PC-9 (cell line): ENCODE data around the gene RAP1B. TPM values are rescaled to one million over a fixed set of nuclear protein-coding genes. Genes with fewer than 3 reads are reported as not detected.

Experiments used
- BruUV-seq: library from RNA; stranded (reverse); fragments of 400-500 nt; replicated peaks from 2 replicates; lab custom pipeline; 2021; lab: Mats Ljungman, UMichigan
- CTCF ChIA-PET: fragments of 300-600 bp; sonication (Branson Sonifier 250); formaldehyde crosslinking; loops from one replicate; lab custom pipeline; 2022; ENCODE audit warnings: antibody characterized with exemption; lab: Charles Lee
- POLR2A ChIA-PET: fragments of 300-600 bp; sonication (Branson Sonifier 250); formaldehyde crosslinking; loops from one replicate; lab custom pipeline; 2022; ENCODE audit warnings: antibody characterized with exemption; ENCODE audit not compliant: unreplicated experiment; lab: Charles Lee
- DNase-seq, 2 experiments: peaks; one replicate each; pipeline versions ENCODE4 v3.0.0 to v3.0.0-alpha.2; 2015 to 2022; ENCODE audit warnings: mixed read lengths in 1 of 2
- H2AFZ ChIP-seq: fragments of 200-600 bp; sonication (generic); 2 replicates; pipeline ENCODE4 v1.8.1; 2017; ENCODE audit warnings: antibody characterized with exemption
- H3F3A ChIP-seq: fragments of 200-600 bp; sonication (generic); 2 replicates; pipeline ENCODE4 v1.8.1; 2017; ENCODE audit warnings: antibody characterized with exemption, mild to moderate bottlenecking, low read depth; ENCODE audit not compliant: insufficient read depth
- H3K27ac ChIP-seq: fragments of 200-600 bp; sonication (generic); 2 replicates; pipeline ENCODE4 v1.6.1; 2016; ENCODE audit warnings: mixed run types
- H3K27me3 ChIP-seq: fragments of 200-600 bp; sonication (generic); 2 replicates; pipeline ENCODE4 v1.6.1; 2016; ENCODE audit warnings: low read depth, mixed run types; ENCODE audit not compliant: insufficient read depth
- H3K36me3 ChIP-seq: fragments of 200-600 bp; sonication (generic); 2 replicates; pipeline ENCODE4 v1.6.1; 2016; ENCODE audit warnings: low read depth, mixed run types
- H3K4me1 ChIP-seq: fragments of 200-600 bp; sonication (generic); replicated peaks from 2 replicates; pipeline ENCODE4 v1.6.1; 2016; ENCODE audit warnings: mixed run types; ENCODE audit not compliant: insufficient read depth
- H3K4me2 ChIP-seq: fragments of 200-600 bp; sonication (generic); 2 replicates; pipeline ENCODE4 v1.6.1; 2017; ENCODE audit warnings: mixed run types
- H3K4me3 ChIP-seq: fragments of 200-600 bp; sonication (generic); 2 replicates; pipeline ENCODE4 v1.6.1; 2016; ENCODE audit warnings: mixed run types
- H3K79me2 ChIP-seq: fragments of 200-600 bp; sonication (generic); 2 replicates; pipeline ENCODE4 v1.6.1; 2017; ENCODE audit warnings: low read depth, mixed run types
- H3K9me2 ChIP-seq: fragments of 200-600 bp; sonication (generic); 2 replicates; pipeline ENCODE4 v1.8.1; 2017; ENCODE audit warnings: mild to moderate bottlenecking; ENCODE audit not compliant: insufficient read depth
- H3K9me3 ChIP-seq: fragments of 200-600 bp; sonication (generic); 2 replicates; pipeline ENCODE4 v1.8.1; 2016; ENCODE audit warnings: low read depth; ENCODE audit not compliant: insufficient read depth
- H4K20me1 ChIP-seq: fragments of 200-600 bp; sonication (generic); 2 replicates; pipeline ENCODE4 v1.8.1; 2017; ENCODE audit not compliant: insufficient read depth
- EZH2 ChIP-seq: fragments of 200-600 bp; sonication (generic); IDR thresholded peaks from 2 replicates; pipeline ENCODE4 v1.8.0; 2017; ENCODE audit warnings: antibody characterized with exemption, low read depth
- intact Hi-C: fragments of 100-400 bp; cut with micrococcal nuclease; formaldehyde crosslinking; loops from one replicate; pipeline ENCODE4 v1.10.0; 2022; ENCODE audit not compliant: unreplicated experiment
- total RNA-seq: library from RNA; stranded (reverse); gene quantifications from 2 replicates; pipeline ENCODE4 v1.2.3, GENCODE V29; 2021
- TF ChIP-seq, protein P1 (sequence below): fragments of 200-600 bp; sonication (generic); conservative IDR thresholded peaks from 2 replicates; pipeline ENCODE4 v1.6.1; 2017; ENCODE audit warnings: mixed run types, antibody characterized with exemption, mild to moderate bottlenecking, moderate library complexity

Gene RAP1B
- total RNA-seq, 1 experiment from 2014 or later: 89.7 TPM

DNA sequence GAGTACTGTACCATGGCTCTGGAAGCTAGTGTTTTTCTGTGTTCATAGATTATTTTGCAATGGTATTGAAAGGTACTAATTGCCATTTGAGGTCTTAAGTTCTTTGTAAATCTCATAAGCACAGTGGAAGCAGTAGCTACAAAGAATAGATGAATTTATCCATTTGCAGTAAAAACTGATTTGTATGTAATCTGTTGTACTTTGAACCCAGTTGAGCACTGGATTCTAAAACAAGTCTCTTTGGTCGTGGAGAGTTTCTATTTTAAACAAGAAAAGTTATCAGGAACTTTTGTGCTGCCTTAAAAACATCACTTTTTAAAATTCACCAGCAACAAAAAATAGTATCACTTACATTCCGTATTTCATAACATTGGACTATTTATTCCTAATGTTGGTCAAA, 4.1 kb downstream of the RAP1B start:
- intact Hi-C loops: loop anchor here (5.0 kb wide), 1 partner anchor 87 kb away; no protein-coding TSS in a partner anchor
- Histone ChIP-seq H2AFZ (no peak overlapping the region), H3K79me2 (peaks cover 85% of the 10 kb centered on the region), H3K27me3 (no peaks in the 10 kb centered on the region), H4K20me1 (peaks cover 68% of the 10 kb centered on the region), H3K9me2 (no peaks in the 10 kb centered on the region; the same call in 1 of the 2 replicates), H3K36me3 (peaks cover 5% of the 10 kb centered on the region; the same call in 1 of the 2 replicates), H3K9me3 (no peaks in the 10 kb centered on the region), H3K4me1 (peaks cover 17% of the 10 kb centered on the region), H3F3A (peaks cover 7% of the 10 kb centered on the region), H3K4me2 (peak overlapping the region; percentile 10; the same call in 1 of the 2 replicates), H3K4me3 (no peak overlapping the region), H3K27ac (no peak overlapping the region)
- DNase-seq: no peak
- no TSS peak for BruUV-seq
- POLR2A ChIA-PET: no interaction called here
- CTCF ChIA-PET: no interaction called here
- no peak for TF ChIP-seq EZH2
- TF ChIP-seq, protein P1, sequence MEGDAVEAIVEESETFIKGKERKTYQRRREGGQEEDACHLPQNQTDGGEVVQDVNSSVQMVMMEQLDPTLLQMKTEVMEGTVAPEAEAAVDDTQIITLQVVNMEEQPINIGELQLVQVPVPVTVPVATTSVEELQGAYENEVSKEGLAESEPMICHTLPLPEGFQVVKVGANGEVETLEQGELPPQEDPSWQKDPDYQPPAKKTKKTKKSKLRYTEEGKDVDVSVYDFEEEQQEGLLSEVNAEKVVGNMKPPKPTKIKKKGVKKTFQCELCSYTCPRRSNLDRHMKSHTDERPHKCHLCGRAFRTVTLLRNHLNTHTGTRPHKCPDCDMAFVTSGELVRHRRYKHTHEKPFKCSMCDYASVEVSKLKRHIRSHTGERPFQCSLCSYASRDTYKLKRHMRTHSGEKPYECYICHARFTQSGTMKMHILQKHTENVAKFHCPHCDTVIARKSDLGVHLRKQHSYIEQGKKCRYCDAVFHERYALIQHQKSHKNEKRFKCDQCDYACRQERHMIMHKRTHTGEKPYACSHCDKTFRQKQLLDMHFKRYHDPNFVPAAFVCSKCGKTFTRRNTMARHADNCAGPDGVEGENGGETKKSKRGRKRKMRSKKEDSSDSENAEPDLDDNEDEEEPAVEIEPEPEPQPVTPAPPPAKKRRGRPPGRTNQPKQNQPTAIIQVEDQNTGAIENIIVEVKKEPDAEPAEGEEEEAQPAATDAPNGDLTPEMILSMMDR: no peak

DNA sequence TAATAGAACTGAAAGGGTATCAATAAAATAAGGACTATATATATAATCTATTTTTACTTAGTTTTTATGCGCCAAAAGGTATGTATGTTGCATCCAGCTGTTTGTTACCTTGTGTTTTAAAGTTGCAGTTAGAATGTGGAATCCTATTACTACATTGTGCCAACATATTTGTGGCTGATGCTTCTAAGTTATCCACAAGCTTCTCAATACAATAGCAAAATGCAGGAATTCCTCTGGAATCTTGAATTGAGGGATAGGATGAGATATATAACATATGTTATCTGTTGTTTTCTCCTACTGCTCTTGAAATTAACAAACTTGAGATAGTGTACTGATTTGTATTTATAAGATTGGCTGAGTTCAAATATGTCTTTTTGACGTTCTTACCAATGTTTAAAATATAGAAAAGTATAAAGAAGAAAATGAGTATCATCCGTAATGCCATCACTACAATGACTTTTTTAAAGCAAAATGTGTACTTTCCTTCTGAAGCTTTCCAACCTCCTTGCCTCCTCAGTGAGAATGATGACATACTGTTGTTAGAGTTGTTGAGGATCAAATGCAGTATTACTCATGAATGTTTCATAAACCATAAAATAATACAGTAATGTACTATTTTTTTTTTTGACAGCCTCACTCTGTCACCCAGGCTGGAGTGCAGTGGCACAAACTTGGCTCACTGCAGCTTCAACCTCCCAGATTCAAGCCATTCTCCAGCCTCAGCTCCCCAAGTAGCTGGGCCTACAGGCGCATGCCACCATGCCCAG, 6.6 kb downstream of the RAP1B start:
- no peak overlapping the region for H3K4me2 ChIP-seq

DNA sequence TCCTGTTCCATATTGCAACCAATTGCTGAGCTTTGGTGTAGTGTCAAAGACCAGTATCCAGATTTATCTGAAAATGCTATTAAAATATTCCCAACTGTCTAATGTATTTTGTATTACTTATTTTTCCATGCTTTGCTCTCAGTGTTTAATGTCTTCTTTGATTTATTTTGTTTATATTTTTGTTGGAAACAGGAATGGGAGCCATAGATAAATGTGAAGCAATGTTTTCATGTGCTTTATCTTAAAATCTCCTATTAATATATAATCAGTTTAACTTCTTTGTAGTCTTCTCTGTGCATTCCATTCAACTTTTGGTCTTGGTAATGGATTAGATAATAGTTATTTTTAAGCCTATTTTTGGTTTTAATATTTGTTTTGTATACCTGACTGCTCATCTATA, 8.8 kb downstream of the RAP1B start:
- no peaks in the 10 kb centered on the region for H3K9me3 ChIP-seq
- BruUV-seq: no TSS peak
- H3K4me1 ChIP-seq: no peaks in the 10 kb centered on the region; the same call in 1 of the 2 replicates
- intact Hi-C loops: no loop called here
- no peak for DNase-seq
- TF ChIP-seq, protein P1: no peak
- no peak for TF ChIP-seq EZH2
- H3K27ac ChIP-seq: no peak overlapping the region
- ChIA-PET CTCF (no interaction called here), POLR2A (interaction anchor here (0.7 kb wide), 1 partner anchor 1027 kb away, joined by 4 read pairs; no protein-coding TSS in a partner anchor)
- peaks cover 97% of the 10 kb centered on the region for H3K79me2 ChIP-seq
- no peaks in the 10 kb centered on the region; the same call in 1 of the 2 replicates for H3K9me2 ChIP-seq
- peaks cover 6% of the 10 kb centered on the region; the same call in 1 of the 2 replicates for H3F3A ChIP-seq
- H3K36me3 ChIP-seq: no peaks in the 10 kb centered on the region
- no peaks in the 10 kb centered on the region for H3K27me3 ChIP-seq
- no peak overlapping the region for H2AFZ ChIP-seq
- no peak overlapping the region for H3K4me2 ChIP-seq
- peaks cover 68% of the 10 kb centered on the region for H4K20me1 ChIP-seq
- no peak overlapping the region for H3K4me3 ChIP-seq

More for the DNA sequence above, 6.6 kb downstream of the RAP1B start:
- Histone ChIP-seq H4K20me1 (peaks cover 74% of the 10 kb centered on the region), H3K4me3 (no peak overlapping the region), H3K4me1 (peaks cover 12% of the 10 kb centered on the region), H3K27ac (no peak overlapping the region), H3K79me2 (peaks cover 98% of the 10 kb centered on the region), H3K27me3 (no peaks in the 10 kb centered on the region), H3K9me2 (no peaks in the 10 kb centered on the region; the same call in 1 of the 2 replicates), H2AFZ (no peak overlapping the region), H3F3A (0 out of 2 replicates have a peak, but pooled peaks cover 3% of the 10 kb centered on the region), H3K9me3 (no peaks in the 10 kb centered on the region), H3K36me3 (peaks cover 5% of the 10 kb centered on the region; the same call in 1 of the 2 replicates)
- no TSS peak for BruUV-seq
- ChIA-PET POLR2A (interaction anchor here (0.5 to 0.7 kb wide), 3 partner anchors 131 to 288 kb away, joined by 4 to 6 read pairs (median 5); no protein-coding TSS in a partner anchor), CTCF (interaction anchor here (0.6 kb wide), 1 partner anchor 142 kb away, joined by 3 read pairs; no protein-coding TSS in a partner anchor)
- DNase-seq: no peak
- no peak for TF ChIP-seq EZH2
- TF ChIP-seq, protein P1: no peak
- intact Hi-C loops: no loop called here
